HG03175 (cell line): ENCODE results near the gene SLC50A1.
"Not testable (repeated sequence)": the region's sequence is repeated elsewhere in the genome, so short reads cannot be mapped to it uniquely, and the experiment has no call there.

Source experiments
- ATAC-seq: cut with Tn5 transposase; IDR thresholded peaks from one replicate; pipeline ENCODE4 v1.9.1; 2021; ENCODE audit warnings: mild to moderate bottlenecking, moderate library complexity; ENCODE audit not compliant: unreplicated experiment

Gene SLC50A1

GRCh38 chr1:155116113-155116764, 19.4 kb upstream of the SLC50A1 start:
- no peak for ATAC-seq

- ATAC-seq = no peak
Measured at GRCh38 chr1:155117610-155118009, 18.0 kb upstream of the SLC50A1 start.

- ATAC-seq = not testable (repeated sequence)
Measured at GRCh38 chr1:155118090-155118489, 17.6 kb upstream of the SLC50A1 start.

- ATAC-seq = no peak
Measured at GRCh38 chr1:155120253-155120652, 15.4 kb upstream of the SLC50A1 start.

- ATAC-seq = no peak
Measured at GRCh38 chr1:155121249-155121648, 14.4 kb upstream of the SLC50A1 start.

GRCh38 chr1:155122308-155122707, 13.3 kb upstream of the SLC50A1 start:
- ATAC-seq = no peak

GRCh38 chr1:155123801-155124200, 11.9 kb upstream of the SLC50A1 start:
- ATAC-seq = no peak

GRCh38 chr1:155124503-155125463, 10.9 kb upstream of the SLC50A1 start:
- no peak for ATAC-seq

GRCh38 chr1:155125511-155125945, 10.1 kb upstream of the SLC50A1 start:
- ATAC-seq = no peak

- ATAC-seq = no peak
Measured at GRCh38 chr1:155125946-155126555, 9.6 kb upstream of the SLC50A1 start.

GRCh38 chr1:155126556-155127104, 9.0 kb upstream of the SLC50A1 start:
- ATAC-seq = no peak

- ATAC-seq = no peak
Measured at GRCh38 chr1:155127105-155127966, 8.3 kb upstream of the SLC50A1 start, which contains the start of gene EFNA1. EFNA1 (plus strand) TSS chr1:155127876; CDS start chr1:155127978, 102 bp downstream.

- ATAC-seq = no peak
Measured at GRCh38 chr1:155127967-155128754, 7.5 kb upstream of the SLC50A1 start.

- no peak for ATAC-seq
Measured at GRCh38 chr1:155128755-155129473, 6.7 kb upstream of the SLC50A1 start.

GRCh38 chr1:155130272-155131006, 5.2 kb upstream of the SLC50A1 start:
- no peak for ATAC-seq

- no peak for ATAC-seq
Measured at GRCh38 chr1:155131285-155131684, 4.4 kb upstream of the SLC50A1 start.

- ATAC-seq = no peak
Measured at GRCh38 chr1:155131856-155132255, 3.8 kb upstream of the SLC50A1 start.

GRCh38 chr1:155133799-155134281, 1.8 kb upstream of the SLC50A1 start:
- ATAC-seq = no peak
